HG02973 (cell line): ENCODE results near the gene CPA1.

Source experiments
- ATAC-seq: cut with Tn5 transposase; IDR thresholded peaks from one replicate; pipeline ENCODE4 v1.9.1; 2021; ENCODE audit warnings: moderate library complexity; ENCODE audit not compliant: unreplicated experiment

Gene CPA1

DNA sequence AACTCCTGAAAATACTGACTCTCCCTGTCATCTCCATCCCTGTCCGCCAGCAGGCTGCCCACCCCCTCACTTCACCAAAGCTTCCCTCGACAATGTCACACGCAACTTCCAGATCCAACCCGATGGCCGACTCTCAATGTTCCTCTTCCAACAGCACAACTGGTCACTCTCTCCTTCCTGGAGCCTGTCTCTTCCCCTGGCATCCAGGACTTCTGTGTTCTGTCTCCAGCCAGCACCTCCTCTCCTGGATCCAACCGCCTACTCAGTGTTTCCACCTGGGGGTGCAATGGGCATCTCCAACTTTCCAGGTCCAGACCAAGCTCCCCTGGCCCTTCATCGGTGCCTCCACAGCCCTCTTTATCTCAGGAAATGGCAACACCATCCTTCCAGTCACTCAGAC is 27.1 kb upstream of the CPA1 start:
- no peak for ATAC-seq

DNA sequence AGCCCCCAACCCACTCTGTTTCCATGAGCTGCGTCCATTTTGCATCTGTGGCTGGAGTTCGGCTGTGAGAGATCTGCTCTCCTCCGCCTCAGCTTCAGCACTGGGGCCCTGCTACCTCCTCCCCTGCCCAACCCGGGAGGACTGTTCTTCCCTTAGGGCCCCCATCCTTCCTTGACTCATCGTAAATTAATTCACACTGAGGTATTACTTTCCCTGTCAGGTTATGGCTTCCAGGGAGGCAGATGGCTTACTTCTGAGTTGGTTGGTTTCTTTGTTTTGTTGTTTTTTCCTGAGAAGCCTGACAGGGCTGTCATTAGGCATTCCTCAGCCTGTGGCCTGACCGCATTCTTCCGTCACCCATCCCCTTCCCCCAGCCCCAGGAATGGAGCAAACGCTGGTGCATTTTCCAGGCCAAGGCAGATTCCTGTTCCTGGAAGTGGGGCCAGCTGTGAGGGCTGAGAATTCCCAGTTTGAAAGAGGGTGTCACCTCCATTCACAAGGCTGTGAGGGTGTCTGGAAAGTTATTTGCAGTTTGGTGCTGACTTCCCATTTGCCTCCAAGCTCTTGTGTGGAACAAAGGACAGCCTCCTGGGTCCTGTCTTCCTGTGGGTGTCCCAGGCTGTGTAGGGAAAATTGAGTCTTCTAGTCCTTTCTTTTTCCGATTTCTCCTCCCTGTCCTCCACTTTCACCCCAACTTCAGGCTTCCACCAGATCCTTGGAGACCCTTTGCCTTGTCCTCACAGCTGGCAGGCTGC is 24.0 kb upstream of the CPA1 start:
- no peak for ATAC-seq

DNA sequence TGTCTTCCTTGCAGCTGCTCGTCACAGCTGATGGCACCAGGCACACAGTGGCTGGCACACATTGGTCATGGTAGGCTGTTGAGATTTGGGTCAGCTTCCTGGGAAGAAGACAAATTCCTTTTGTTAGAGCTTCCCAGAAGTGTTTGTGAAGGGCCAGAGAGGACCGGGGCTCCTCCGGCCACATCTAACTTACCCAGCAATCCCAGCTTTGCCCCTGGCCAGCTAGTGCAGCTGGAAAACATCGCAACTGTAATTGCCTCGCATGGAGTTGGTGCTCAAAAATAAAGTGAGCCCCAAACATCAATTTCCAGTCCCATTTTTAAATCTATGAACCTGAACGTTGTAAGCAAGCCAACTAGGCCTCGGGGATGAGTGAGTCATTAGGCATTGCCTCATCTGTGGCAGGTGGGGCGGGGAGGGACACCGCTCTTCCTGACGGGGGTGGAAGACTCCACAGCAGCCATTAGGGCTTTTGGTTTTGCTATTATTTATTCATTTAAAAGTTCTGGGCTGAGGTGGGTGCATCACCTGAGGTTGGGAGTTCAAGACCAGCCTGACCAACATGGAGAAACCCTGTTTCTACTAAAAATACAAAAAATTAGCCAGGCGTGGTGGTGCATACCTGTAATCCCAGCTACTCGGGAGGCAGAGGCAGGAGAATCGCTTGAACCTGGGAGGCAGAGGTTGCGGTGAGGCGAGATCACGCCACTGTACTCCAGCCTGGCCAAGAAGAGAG is 23.2 kb upstream of the CPA1 start:
- no peak for ATAC-seq

DNA sequence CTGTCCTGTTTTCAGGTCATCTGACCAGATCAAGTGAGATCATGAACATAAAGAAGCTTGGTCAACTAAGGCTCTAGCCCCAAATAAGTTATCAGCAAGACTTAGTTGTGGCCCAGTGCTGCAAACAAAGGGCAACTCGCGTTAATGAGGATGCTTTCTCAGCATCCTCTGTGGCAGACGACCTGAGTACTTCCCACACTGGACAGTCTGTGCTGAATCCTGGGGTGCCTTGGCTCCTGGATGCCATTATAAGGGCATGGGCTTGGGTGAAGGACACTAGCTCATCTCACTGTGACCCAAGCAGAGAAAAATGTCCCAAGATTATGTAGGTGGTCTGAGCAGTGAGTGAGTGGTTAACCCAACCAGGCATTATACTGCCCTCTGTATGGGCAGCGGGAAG is 21.8 kb upstream of the CPA1 start:
- no peak for ATAC-seq

DNA sequence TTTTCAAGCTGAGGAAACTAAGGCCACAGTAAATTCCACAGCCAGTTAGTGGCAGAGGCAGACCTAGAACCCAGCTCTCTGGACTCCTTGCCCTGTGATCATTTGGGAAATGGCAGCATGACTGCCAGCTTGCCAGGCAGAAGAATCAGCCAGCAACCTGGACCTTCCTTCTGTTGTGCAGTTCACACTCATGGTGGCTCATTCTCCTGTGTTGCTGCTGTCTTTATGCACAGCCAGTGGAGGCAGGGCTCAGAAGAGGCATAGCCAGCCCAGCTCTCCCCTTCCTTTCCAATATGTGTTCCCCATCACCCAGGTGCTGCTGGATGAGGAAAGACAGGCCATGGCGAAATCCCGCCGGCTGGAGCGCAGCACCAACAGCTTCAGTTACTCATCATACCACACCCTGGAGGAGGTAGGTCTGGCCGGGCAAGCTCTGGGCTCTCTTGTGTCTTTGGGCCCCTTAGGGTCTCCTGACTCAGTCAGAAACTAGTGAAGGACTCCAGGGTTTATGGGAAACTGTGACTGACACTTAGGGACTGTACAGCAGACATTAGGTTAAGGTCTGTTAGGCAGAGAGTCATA is 20.9 kb upstream of the CPA1 start:
- no peak for ATAC-seq

DNA sequence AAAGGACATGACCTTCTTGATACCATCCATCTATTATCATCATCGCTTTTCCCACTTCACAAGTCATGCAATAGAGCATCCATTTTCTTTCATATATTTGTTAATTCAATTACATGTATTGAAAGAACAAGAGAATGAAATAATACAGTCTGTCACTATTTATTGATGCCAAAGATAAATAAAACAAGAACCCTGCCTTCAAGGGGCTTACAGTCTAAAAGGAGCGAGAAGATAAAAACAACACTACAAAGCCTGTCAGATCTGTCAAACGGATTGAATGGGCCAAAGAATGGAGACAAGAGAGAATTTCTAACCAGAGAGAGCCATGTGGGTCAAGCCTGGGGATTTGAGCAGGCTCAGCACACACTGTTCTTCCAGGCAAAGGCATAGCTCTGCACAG is 19.8 kb upstream of the CPA1 start:
- ATAC-seq: no peak

DNA sequence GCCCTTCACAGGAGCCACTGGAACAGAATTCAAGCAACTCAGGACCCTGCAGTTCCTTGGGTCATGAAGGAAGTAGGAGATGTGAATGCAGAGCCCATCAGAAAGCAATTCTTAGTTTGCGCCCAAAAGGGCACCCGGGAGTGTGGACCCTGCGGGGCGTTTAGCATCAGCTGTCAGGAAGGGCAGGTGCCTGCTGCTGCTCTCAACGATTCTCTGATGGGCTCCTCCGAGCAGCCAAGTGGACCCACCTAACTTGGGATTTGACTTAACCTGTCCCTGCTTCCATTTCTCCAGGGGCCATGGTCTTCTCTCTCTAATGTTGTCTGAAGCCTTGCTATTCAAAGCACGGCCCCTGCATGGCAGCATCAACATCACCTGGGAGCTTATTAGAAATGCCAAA is 18.6 kb upstream of the CPA1 start:
- no peak for ATAC-seq

DNA sequence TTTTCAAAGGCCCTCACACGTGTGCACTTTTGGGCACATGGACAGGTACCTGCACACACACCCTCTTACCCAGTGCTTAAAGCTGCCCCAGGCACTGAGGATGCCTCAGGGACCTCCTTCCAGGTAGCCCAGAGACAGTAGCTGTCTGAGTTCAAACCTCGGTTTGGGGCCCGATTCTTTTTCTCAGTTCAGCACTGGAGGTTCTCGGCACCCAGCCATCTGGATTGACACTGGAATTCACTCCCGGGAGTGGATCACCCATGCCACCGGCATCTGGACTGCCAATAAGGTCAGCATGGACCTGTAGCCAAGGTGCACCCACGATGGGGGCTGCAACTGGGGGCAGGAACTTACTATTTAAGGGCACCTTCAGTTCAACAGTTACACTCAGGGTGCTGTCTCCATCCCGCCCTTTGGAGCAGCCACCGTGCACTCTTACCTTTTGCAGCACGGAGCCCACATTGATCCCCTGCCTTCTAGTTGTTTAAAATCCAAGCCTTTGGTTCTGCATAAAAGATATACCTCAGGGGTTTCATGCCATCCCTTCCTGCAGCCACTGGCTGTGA is 18.0 kb upstream of the CPA1 start:
- no peak for ATAC-seq

DNA sequence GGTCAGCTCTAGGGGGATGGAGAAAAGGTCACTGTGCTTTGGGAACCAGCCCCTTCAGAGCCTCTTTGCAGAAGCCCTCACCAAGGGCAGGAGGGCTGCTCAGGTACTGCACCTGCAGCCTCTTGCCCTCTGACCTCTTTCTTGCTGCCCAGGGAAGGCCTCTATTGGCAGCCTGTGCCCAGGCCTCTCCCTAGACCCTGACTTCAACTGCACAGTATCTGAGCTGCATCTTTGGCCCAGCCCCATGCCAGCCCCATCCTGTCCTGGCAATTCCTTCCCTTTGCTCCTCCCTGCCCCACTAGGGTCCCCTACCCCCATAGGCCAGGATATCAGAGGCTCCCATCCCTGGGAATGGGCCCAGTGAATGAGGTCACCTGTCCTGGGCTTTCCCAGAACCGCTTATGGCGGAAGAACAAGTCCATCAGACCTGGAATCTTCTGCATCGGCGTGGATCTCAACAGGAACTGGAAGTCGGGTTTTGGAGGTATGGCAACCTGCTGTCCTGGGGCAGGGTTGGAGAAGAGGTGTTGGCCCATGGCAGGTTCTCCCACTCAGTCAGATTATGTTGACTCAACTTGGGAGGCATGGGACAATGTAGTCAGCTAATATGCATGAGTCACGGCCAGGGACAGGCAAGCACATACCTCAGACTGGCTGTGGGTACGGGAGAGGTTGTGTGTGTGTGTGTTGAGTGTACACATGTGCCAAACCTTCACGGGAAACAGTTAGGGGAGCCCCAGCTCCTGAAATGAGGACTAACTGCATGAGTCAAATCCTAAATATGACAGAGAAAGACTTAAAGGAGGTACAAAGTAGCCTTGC is 17.1 kb upstream of the CPA1 start:
- no peak for ATAC-seq

DNA sequence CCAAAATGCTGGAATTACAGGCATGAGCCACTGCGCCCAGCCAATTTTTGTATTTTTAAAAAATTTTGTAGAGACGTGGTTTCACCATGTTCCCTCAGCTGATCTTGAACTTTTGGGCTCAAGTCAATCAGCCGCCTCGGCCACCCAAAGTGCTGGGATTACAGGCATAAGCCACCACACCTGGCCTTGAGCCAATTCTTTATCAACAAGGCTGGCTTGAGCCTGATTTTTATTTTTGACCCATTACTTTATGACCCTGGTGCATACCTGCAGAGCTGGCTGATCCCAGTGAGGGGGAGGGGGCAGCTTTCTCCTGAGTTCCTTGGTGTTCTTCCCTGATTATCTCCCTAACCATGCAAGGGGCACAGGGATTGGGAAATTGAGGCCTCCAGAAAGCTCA is 15.8 kb upstream of the CPA1 start:
- ATAC-seq: no peak

DNA sequence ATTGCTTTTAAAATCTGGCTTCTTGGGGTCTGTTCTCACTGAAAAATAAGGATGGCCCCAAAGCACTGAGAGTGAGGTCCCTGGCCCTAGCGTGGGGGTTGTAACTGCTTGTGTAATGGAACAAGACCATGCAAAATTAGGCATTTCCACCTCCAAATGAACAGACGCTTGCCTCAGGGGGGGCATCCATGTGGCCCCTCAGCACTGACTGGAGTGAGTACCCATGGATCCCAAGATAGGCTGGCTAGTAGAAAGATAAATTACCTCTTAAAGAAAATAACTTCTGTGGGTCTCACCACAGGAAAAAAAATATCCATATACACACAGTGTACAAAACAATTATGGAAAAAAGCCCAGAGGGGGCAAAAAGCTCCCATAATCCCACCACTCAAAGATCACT is 15.2 kb upstream of the CPA1 start:
- no peak for ATAC-seq

DNA sequence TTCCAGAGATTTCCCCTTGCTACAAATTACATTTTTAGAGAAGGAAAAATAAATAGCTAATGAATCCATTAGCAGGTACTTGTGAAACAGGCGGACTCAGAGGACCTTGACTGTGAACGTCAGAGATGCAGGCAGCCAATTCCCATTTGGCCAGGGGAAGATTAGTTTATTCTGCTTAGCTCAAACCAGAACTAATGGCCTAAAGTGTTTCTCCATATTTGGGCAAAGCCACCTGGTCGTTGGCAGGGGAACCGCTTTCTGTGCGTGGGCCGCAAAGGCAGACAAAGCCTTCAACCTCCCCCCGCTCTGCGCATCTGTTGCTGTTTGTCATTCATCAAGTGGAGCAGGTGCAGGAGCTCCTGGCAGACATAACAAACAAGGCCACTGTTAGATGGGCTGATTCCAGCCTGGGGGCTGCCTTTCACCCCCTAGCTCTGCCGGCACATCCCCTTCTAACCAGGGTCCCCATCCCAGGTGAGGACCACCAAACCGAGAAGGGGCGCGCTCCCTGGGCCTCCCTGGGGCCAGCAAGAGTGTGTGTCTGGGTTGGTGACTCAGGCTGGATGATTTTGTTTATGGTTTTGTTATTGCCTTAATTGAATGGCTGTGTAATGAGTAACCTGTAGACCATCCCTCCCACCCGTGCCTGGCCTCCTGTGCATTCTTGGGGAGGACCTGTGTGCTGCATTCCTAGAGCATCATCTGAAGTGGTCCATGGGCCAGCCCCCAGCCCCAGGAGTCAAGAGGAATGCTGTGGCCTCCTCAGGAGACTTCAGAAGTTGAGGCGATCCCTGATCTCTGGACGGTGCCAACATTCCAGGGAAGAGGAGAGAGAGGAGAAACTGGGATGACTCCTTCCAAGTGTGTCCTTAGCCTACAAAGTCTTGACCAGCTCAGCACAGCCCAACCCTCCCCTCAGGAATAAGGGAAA is 14.5 kb upstream of the CPA1 start:
- ATAC-seq: no peak

DNA sequence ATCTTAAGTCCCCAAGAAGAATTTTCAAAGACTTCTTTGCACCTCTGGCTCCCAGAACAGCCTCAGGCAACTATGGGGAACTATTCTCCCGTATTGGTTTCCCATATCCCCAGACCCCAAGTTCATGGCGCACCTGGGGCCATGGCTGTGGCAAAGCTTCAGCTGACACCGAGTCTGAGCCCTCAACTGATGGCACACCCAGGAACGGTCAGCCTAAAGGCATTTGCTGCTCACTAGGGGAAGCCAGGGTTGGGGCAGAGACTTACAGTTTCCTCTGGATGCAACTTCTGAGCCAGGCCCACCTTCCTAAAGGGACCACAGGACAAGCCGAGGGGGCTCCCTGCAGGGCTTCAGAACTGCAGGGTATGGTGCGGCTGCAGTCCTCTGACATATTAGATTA is 13.7 kb upstream of the CPA1 start:
- ATAC-seq: no peak

DNA sequence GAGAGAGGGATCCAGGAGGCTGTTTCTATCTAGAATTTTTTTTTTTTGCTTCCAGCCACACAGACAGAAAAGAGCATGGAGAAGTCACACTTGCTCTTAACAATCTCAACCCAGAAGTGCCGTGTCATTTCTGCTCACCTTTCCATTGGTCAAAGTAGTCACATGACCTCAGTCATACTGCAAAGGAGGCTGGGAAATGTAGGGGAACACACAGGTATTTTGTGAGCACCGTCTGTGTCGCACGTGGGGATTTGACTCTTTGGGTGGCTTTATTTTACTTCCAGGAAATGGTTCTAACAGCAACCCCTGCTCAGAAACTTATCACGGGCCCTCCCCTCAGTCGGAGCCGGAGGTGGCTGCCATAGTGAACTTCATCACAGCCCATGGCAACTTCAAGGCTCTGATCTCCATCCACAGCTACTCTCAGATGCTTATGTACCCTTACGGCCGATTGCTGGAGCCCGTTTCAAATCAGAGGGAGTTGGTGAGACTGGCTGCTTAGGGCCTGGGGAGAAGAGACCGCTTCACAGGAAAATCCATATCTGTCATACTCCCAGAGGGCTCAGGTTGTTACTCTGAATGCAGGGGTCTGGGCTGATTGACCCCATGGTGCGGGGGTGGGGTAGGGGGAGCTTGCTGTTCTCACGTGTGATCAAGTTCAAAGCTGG is 13.1 kb upstream of the CPA1 start:
- no peak for ATAC-seq

DNA sequence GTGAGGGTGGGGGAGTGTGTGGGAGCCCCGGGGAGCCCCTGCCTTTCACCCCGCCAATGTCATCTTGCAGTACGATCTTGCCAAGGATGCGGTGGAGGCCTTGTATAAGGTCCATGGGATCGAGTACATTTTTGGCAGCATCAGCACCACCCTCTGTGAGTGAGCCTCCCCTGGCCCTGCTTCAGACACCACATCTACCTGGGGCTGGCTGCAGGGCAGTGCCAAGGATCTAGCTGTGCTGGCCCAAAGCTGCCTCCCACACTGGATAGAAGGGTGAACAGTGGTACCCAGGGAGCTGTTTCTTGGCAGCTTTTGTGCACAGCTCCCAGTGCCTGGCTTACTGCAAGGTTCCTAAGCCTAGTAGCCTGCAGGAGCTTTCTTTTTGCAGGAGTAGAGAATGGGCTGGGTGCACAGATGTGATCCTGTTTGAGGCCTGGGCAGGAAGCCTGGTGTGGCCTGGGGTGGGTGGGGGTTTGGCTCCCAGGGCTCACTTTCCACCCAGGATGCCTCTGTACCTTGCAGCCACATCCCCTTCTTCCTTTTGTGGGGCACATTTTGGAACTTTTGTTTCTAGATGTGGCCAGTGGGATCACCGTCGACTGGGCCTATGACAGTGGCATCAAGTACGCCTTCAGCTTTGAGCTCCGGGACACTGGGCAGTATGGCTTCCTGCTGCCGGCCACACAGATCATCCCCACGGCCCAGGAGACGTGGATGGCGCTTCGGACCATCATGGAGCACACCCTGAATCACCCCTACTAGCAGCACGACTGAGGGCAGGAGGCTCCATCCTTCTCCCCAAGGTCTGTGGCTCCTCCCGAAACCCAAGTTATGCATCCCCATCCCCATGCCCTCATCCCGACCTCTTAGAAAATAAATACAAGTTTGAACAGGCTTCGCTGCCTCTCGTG is 12.2 kb upstream of the CPA1 start:
- no peak for ATAC-seq

DNA sequence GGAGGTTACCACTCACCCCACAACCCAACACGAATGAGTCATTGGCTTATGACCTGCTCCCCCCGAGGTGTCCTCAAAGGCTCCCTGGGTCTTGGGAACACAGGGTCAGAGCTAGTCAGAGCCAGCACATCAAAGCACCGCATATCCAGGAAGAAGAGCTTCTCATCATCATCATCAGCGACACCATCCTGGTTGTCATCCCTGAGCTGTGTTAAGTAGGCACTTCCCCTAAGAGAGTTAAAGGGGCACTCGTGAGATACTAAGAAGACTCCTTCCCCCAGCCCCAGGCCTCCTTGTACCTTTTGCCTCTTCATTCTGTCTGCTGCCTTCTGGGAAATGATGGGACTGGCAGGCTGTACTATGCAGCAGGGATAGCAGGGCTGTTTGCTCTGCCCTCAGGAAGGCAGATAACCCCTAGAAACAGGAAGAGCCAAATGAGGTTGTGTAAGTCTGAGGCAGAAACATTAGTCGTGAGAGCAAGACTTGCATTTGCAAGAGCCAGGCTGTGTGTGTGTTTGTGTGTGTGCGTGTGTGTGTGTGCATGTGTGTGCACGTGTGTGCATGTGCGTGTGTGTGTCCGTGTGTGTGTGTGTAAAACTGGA is 11.1 kb upstream of the CPA1 start:
- ATAC-seq: no peak

DNA sequence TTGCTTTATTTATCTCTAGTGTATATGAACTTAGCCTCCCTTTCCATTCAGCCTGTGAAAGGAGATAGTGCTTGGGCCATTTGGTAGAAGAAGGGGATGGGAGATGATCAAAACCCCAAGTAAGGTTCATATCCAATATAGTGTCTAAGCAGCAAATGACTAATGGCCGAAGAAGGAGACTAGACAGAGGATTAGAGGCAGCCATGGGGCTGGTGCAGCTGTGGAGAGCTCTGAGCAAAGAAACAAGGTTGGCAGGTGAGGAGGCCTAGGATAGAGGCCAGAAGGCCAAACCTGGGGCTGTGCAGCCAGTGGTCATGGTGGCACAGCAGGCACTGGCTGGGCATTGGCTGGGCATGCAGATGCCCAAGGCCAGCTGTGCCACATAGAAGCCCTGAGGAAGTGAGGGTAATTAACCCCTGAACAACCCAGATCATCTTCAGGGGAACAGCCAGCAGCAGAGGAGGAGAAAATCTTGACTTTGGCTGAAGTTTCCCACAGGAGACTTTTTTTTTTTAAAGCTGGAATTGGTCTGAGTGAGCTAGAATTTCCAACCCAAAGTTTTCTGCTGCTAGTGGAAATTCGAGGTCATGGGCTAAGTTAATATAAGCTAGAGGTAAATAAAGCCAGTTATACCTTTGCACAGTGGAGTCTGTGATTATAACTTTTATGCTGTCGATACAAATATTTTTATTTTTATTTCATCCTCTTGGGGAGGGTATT is 10.3 kb upstream of the CPA1 start:
- ATAC-seq: no peak
